Testis (tissue), 2 donors: ENCODE data around the gene PRKN.

Experiments used
- CTCF ChIP-seq, 3 experiments: fragments of 450-650 bp in 2 of 3; fragments of 200-600 bp in 1 of 3; sonication (generic) in 1 of 3; IDR thresholded peaks; one replicate each; pipeline ENCODE4 v1.5.1; 2016 to 2019; ENCODE audit warnings: antibody characterized with exemption in 3 of 3, mild to moderate bottlenecking in 2 of 3, moderate library complexity in 1 of 3
- POLR2A ChIP-seq: fragments of 450-650 bp; IDR thresholded peaks from one replicate; pipeline ENCODE4 v1.6.1; 2017; ENCODE audit warnings: antibody characterized with exemption, mild to moderate bottlenecking, moderate library complexity

DNA sequence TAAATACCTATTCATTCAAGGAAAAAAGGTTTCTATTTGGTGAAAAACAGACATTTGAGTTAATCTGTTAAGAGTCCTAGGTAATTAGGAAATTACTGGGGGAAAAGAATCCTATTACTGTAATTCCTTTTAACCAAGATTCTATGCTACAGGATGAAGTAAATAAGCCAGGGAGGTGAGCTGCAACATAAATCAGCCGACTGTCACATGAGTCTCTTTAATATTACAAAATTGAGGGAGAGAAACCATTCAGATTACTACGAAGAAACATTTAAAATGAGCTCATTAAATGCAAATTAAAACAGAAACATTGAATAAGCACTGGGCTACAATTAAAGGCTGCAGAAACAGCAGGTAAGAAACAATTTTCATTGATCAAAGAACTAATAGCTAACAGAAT is 5.3 kb downstream of the PRKN start:
- TF ChIP-seq CTCF (IDR thresholded peaks at IDR 0.05) (no peak), POLR2A (no peak)
